Epidermal melanocyte (primary cell): ENCODE data around the gene SHFL.

Experiments used
- DNase-seq: peaks from one replicate; pipeline ENCODE4 v3.0.0; 2011; ENCODE audit warnings: low spot score; ENCODE audit not compliant: insufficient read length

Gene SHFL

GRCh38 chr19:10107817-10108367 lies 21.8 kb downstream of the SHFL start:
- DNase-seq, result no peak

GRCh38 chr19:10109528-10109927 lies 23.4 kb downstream of the SHFL start:
- no peak for DNase-seq

- no peak for DNase-seq
These were observed 24.2 kb downstream of the SHFL start for GRCh38 chr19:10110076-10110971.

GRCh38 chr19:10110972-10111317 lies 24.8 kb downstream of the SHFL start:
- DNase-seq, result no peak

GRCh38 chr19:10111405-10111811 lies 25.3 kb downstream of the SHFL start, which contains the start of gene P2RY11:
TSS of gene P2RY11 (plus strand) at chr19:10111693. CDS start at chr19:10111722, 29 bp downstream.
- DNase-seq, result no peak

GRCh38 chr19:10112037-10112761 lies 26.1 kb downstream of the SHFL start:
- DNase-seq, result no peak

- no peak for DNase-seq
These were observed 26.9 kb downstream of the SHFL start for GRCh38 chr19:10112895-10113591.

- no peak for DNase-seq
These were observed 27.5 kb downstream of the SHFL start for GRCh38 chr19:10113592-10113963.

- DNase-seq, result no peak
These were observed 28.0 kb downstream of the SHFL start for GRCh38 chr19:10113964-10114650.

- DNase-seq, result no peak
These were observed 28.7 kb downstream of the SHFL start for GRCh38 chr19:10114651-10115391.

GRCh38 chr19:10115392-10116084 lies 29.4 kb downstream of the SHFL start:
- no peak for DNase-seq

- DNase-seq, result no peak
These were observed 30.2 kb downstream of the SHFL start for GRCh38 chr19:10116085-10116865.

- DNase-seq, result no peak
These were observed 30.9 kb downstream of the SHFL start for GRCh38 chr19:10116866-10117616.

GRCh38 chr19:10118960-10119359 lies 32.8 kb downstream of the SHFL start:
- no peak for DNase-seq

GRCh38 chr19:10120538-10121189 lies 34.5 kb downstream of the SHFL start:
- no peak for DNase-seq

- no peak for DNase-seq
These were observed 35.9 kb downstream of the SHFL start for GRCh38 chr19:10122045-10122444.

- DNase-seq, result no peak
These were observed 38.3 kb downstream of the SHFL start for GRCh38 chr19:10124429-10124828.

GRCh38 chr19:10126213-10126639 lies 40.1 kb downstream of the SHFL start:
- no peak for DNase-seq
